ENCODE measurements around the gene ALAD.
"Not testable (repeated sequence)": the region's sequence is repeated elsewhere in the genome, so short reads cannot be mapped to it uniquely, and the experiment has no call there.

The ALAD gene

DNA sequence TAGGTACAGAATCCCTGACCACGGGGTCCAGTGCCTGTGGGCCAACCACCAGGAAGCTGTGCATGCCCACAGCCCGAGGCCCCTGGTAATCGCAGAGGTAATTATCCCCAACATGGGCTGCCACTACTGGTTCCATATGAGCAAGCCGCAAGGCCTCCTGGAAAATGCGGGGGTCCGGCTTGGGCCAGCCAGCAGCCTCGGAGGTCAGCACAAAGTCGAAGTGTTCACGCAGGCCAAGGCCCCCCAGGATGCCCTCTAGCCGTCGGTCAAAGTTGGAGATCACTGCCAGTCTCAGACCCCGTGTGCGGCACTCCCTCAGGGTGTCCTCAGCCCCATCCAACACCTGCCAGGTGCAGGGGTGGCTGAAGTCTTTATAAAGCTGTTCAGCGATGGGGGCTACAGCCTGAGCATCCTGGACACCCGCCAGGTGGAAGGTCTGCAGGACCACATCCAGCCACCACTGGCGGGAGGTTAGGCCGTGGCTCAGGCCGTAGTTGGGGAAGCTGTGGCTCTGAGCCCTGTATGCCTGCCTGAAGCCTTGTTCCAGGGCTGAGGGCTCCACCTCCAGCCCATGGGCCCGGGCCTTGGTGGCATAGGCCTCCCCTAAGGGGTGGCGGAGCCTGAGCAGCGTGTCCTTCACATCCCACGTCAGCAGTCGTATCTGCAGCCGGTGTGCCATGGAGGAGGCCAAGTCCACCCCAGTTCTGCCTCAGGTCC lies 27.2 kb downstream of the ALAD start:
- no peak for DNase-seq (ENCODE audit: low read depth in 2 of 2)

DNA sequence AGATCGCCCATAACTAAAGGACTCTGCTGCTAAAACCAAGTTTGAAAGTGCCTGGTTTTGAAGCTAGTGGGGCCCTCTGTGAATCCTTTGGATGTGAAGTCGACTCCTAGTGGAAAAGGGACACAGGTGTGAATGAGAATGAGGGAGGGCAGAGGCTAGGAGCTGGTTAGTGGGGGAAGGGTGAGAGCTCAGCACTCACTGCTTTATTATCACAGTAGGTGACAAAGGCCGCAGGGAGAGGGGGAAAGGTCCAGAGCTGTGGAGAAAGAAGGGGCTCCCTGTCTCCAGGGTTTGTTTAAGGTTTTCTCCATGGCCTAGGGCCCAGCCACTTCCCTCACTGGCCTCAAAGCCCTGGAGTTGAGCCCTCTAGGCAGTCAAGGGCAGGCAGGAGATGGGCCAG lies 27.8 kb downstream of the ALAD start:
- DNase-seq (ENCODE audit: low read depth in 2 of 2), result no peak

DNA sequence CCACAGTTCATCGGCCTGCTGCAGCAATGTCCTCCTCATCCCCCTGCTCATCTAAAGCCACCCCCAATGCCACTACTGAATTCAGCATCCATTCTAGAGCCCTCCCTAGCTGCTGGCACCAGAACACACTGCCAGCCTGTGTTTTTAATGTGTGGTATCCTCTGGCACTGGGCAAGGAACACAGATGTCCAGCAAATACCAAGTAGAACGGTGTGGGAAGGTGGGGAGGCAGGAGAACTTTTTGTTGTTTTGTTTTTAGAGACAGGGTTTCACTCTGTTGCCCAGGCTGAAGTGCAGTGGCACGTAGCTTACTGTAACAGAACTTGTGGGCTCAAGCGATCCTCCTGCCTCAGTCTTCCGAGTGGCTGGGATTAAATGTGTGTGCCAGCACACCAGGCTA lies 29.0 kb downstream of the ALAD start:
- DNase-seq (ENCODE audit: low read depth in 2 of 2), result no peak

DNA sequence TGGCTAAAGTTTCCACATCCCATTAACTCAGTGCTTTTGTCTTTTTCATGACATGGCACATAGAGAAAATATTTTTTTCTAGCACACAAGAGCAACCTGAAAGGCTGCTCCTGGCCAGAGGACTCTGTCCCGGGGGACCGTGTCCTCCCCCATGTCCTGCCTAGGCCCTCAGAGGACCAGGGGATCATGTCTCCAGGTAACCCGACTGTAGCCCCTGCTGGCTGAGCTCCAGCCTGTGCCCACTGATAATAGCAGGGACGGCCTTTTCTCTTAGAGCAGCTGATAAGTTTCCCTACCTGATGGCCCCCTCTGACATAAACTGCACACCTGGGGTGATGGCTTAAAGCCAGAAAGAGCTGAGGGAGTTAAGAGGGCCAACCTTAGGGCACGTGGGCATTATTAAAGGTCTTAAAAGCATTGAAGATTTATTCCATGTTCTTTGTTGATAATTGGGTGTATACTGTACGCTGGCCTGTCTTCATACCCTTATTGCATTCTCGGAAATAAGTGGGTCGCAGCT lies 30.2 kb downstream of the ALAD start:
- no peak for DNase-seq (ENCODE audit: low read depth in 2 of 2)

DNA sequence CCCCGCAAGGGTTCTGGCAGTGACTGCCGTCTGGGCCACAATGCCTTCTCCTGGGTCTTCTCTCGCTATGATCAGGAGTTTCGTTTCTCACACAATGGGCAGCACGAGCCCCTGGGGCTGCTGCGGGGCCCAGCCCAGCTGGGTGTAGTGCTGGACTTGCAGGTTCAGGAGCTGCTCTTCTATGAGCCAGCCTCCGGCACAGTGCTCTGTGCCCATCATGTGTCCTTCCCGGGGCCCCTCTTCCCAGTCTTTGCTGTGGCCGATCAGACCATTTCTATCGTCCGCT lies 31.3 kb downstream of the ALAD start:
- no peak for DNase-seq (ENCODE audit: low read depth in 2 of 2)

DNA sequence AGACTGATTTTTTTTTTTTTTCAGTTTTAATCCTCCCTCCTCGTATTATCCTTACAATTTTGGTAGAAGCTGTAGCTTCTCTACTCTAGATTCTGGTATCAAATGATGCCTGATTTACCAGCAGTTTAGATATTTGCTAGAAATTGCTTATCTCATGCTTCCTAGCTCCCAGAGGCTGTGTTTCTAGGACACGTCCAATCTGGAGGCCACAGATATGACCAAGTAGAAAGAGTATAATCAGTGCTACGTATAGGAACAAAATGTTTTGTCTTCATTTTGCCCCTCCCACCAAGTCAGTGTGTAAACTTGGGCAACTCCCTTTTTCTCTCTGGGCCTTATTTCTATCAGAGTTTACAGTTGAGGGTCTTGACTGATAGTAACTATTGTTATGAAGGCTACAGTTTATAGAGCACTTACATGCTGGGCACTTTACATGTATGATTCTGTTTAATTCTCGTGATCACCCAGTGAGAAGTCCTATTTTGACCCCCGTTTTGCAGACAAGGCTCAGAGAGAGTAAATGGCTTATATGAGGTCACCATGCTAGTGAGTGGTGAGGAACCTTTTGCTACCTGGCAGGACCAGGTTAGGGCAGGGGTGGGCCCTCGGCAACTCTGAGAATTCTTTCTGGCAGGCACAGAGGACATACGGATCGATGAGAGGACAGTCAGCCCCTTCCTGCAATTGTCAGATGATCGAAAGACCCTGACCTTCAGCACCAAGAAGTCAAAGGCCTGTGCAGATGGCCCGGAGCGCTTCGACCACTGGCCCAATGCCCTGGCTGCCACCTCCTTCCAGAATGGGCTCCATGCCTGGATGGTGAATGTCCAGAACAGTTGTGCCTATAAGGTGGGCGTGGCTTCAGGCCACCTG lies 31.9 kb downstream of the ALAD start:
- DNase-seq (ENCODE audit: low read depth in 2 of 2), result no peak

DNA sequence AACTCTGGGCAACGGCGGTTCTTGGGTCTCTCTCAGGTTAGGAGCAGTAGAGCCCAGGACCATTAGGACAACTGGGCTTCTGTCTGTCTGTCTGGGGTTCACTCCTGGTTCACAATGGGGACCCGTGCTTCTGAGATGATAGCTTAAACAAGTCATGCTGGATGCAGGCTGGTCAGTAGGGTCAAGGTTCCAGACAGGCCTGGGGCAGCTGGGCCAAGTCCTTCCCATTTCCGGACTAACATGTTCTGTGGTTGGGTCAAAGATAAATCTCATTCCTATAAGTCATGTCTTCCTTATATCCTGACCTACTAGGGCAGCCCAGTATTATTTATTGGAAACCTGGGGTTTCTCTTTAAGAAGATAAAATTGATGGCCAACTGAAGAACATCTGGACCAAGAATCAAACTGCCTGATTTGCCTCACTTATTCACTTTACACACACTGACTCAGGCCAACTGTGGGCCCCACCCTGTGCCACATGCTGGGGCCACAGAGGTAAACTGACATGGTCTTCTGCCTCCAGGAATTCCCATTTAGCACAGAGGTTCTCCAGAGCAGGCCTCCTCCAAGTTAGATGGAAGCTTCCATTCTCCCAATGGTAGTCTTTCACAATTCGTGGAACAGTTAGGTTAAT lies 32.6 kb downstream of the ALAD start:
- no peak for DNase-seq (ENCODE audit: low read depth in 2 of 2)

DNA sequence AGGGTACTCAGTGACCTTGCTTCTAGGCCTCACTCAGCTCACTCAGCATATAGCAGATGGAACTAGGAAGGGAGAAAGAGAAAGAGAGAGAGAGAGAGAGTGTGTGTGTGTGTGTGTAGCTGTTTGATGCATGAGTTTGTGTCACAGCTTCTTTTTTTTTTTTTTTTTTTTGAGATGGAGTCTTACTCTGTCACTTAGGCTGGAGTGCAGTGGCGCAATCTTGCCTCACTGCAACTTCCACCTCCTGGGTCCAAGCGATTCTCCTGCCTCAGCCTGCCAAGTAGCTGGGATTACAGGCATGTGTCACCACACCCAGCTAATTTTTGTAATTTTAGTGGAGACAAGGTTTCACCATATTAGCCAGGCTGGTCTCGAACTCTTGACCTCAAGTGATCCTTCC lies 35.4 kb downstream of the ALAD start:
- not testable (repeated sequence) for DNase-seq (ENCODE audit: low read depth in 2 of 2)

DNA sequence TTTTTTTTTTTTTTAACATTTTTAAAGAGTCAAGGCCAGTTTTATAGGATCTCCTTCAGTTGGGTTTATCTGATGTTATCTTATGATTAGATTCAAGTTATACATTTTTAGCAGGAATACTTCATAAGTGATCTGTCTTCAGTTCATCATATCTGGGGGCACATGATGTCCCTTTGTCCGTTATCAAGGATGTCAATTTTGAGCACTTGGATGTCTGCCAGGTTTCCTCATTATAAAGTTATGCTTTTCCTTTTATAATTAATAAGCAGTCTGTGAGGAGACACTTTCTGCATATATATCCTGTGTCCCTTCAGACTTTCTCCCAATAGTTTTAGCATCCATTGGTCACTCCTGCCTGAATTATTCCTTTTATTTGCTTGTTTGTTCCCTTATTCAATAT lies 36.1 kb downstream of the ALAD start:
- no peak for DNase-seq (ENCODE audit: low read depth in 2 of 2)

DNA sequence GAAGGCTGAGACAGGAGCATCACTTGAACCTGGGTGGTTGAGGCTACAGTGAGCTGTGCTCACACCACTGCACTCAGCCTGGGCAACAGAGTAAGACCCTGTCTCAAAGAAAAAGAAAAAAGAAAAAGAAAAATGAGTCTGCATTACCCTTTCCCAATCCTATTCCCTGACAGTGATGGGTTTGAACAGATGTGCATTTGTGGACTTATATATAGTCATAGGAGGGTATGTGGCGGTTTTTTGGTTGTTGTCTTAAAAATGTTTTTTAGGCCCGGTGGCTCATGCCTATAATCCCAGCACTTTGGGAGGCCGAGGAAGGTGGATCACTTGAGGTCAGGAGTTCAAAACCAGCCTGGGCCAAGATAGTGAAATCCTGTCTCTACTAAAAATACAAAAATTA lies 37.7 kb downstream of the ALAD start:
- no peak for DNase-seq (ENCODE audit: low read depth in 2 of 2)

DNA sequence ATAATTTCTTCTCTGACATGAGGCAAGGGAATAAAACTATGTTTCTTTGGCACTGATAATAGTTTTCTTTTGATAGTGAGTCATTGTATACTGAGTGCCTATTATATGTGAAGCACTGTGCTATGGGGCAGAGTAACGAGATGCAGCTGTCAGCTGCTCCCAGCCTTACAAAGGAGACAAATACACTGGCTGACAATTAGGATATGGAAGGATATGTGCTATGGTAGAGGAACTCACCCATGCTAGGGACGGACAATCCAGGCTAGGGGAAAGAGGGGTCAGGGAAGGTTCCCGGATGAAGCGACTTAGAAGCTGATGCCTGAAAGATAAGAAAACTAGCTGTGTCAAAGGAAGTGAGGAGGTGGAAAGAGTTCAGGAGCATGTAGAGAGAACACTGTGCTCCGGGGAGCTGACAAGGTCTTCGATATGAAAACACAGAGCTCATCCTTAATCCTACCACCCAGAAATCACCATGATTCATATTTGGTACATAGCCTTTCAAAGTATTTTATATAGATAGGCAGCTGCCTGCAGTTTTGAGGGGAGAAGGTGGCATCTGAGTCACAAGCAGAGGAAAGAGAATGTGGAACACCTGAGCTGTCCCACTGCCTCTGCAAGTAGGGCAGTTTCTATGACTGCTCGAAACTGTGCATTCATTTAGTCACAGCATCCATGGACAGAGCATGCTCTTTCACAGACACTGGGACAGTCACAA lies 39.6 kb downstream of the ALAD start:
- no peak for DNase-seq (ENCODE audit: low read depth in 2 of 2)

DNA sequence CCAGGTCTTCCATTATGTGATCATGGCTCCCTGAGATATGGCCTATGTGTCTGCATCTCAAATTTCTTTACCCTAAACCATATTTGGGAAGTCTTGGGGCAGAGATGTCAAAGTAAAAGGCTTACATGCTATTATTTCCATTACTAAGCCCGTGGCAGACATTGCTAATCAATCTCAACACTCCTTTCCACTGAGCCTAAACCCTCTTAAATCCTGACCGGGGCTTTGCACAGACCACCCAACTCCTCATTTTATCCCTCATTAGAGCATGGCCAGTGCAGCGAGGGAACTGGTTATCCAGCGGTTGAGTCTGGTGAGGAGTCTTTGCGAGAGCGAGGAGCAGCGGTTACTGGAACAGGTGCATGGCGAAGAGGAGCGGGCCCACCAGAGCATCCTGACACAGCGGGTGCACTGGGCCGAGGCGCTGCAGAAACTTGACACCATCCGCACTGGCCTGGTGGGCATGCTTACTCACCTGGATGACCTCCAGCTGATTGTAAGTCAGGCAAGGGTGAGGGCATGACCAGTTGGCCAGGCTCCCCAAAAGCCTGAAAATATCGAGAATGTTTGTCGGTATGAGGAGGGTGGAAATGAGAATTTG lies 40.7 kb downstream of the ALAD start:
- no peak for DNase-seq (ENCODE audit: low read depth in 2 of 2)

DNA sequence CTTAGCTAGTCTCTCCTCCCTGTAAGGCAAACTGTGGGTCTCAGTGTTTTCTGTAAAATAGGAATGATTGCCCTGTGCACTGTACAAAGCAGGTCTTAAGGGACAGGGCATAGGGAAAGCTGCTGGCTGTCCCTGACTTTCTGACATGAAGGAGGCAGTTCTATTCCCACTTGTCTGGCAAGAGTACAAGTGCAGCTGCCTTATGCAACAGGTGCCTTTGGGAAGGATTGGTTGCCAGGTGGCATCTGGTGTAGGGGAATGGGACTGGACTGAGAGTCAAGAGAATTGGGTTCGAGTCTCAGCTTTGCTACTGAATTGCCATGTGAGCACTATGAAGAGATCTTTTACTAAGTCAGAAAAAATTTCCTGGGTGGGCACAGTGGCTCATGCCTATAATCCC lies 41.7 kb downstream of the ALAD start:
- no peak for DNase-seq (ENCODE audit: low read depth in 2 of 2)

DNA sequence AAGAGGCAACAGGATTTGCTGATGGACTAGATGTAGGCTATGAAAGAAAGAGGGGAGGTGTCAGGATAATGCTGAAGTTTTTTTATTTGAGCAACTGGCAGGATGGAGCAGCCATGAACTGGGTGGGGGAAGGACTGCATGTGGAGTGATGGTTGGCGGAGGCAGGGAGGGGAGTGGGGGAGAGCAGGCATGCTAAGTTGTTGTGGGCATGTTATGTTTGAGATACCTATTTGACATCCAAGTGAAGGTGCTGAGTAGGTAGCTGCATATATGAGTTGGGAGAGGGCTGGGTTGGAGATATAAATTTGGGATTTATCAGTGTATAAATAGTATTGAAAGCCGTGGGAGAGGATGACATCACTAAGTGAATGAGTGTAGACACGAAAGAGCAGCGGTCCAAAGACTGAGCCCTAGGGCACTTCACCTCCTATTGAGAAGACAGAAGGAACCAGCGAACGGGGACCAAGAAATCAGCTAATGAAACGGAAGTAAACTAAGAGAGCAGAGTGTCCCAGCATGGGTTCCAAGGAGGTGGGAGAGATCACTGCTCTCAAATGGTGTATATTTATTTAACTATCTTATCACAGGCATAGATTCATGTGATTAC lies 44.3 kb downstream of the ALAD start:
- DNase-seq (ENCODE audit: low read depth in 2 of 2), result no peak

DNA sequence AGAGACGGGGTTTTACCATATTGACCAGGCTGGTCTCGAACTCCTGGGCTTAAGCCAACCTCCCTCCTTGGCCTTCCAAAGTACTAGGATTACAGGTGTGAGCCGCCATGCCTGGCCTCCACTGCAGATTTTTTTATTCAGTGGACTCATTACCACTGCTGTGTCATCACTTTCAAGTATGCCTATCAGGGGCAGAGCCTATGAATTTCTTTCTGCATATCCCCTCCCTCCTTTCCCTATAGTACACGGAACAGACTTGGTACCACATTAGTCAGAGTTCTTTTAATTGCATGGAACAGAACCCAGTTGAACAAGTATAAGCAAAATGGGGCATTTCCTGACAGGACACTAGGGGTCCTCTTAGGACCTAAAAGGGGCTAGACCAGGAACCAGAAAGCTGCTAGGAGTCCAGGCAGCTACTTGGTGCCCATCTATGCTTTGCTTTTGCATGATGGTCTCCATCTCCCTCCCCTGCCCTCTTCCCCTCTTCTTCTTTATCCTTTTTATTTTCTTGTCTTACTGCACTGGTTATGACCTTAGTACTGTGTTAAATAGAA lies 46.0 kb downstream of the ALAD start:
- no peak for DNase-seq (ENCODE audit: low read depth in 2 of 2)

DNA sequence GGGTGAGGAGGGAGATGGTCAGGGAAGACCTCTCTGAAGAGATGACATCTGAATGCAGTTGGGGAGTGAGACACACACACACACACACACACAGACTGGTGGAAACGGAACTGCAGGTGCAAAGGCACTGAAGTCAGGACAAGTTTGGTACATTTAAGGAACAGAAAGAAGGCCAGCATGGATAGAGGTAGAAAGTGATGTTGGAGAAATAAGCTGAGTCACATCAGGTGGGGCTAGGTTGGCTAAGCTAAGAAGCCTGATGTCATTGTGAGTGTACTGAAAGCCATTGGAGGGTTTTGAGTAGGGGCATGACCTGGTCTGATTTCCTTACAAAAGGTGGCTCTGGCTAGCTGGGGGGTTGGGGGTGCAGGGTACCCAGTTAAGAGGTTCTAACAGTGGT lies 48.7 kb downstream of the ALAD start:
- DNase-seq (ENCODE audit: low read depth in 2 of 2), result no peak

DNA sequence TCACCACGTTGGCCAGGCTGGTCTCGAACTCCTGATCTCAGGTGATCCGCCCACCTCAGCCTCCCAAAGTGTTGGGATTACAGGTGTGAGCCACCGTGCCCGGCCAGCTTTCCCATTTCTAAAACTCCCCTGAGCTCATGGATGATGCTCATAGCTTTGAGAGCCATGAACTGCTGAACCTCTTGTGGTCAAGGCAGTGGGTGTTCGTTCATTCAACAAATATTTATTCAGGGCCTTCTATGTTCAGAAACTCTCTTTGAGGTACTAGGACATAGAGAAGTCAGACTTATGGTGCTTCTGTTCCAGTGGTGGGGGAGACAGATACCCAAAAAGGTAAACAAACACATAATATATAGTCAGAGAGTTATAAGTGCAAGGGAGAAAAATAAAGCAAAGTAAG lies 49.1 kb downstream of the ALAD start:
- no peak for DNase-seq (ENCODE audit: low read depth in 2 of 2)

DNA sequence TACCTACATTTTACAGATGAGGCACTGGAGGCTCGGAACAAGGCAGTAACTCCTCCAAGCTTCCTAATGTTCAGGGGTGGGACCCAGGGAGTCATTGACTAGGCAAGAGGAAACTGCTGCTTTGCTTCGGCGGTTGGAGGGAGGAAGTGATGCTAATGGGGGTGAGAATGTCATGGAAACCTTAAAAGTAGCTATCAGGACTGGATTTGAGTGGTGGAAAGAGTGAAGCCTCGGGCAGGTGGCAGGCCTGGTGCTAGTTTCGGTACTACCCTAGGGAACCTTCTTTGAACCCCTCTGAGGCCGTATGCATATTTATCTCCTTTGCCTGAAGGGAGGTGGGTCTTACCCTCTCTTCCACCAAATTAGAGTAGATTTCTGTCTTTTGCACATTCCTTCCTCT lies 50.1 kb downstream of the ALAD start:
- no peak for DNase-seq (ENCODE audit: low read depth in 2 of 2)

DNA sequence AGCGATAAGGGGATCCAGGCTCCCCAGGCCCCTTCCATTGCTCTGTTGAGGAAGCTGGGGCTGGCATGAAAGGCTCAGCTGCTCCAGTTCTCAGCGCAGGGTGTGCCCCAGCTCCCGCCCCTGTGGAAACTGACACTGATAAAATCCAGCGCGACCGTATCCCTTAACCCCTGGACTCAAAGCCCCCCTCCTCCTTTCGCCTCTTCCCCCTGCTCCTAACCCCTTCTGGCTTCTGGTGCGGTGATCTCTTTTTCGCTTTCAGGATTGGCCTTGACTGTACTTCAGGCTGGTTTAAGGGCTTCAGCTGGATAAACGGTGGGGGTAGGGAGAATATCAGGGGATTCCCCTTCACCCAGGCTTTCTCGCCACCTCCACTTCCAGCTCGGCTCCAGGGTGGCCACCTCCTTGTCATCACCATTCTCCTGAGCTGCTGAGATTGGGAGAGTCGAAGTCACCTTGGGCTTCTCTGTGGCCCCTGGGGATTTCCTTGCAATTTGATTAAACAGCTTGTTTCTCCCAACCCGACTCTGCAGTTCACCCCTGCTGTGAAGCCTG lies 50.9 kb downstream of the ALAD start:
- no peak for DNase-seq (ENCODE audit: low read depth in 2 of 2)

DNA sequence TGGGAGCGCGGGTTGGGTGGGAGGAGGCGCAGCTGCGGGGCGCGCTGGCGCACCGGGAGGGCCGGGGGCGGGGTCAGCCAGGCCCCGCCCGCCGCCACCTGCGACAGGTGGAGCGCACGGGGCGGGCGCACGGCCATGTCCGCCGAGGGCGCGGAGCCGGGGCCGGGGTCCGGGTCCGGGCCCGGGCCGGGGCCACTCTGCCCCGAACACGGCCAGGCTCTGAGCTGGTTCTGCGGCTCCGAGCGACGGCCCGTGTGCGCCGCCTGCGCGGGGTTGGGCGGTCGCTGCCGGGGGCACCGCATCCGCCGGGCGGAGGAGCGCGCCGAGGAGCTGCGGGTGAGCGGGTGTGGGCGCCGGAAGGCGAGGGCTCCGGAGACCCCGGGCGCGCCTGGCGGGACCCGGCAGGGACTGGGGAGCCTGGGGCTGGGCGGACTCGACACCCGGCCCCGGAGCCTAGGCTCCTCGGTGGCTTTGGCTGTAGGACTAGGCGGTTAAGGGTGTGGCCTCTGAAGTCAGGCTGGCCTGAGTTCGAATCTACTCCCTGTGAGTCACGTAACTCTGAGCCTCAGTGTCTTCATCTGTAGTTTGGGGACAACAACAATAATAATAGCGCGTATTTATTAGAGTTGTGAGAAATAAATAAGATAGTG lies 51.5 kb downstream of the ALAD start, which contains the start of gene BSPRY:
Gene BSPRY, plus strand, starts transcription at position 97 of the 650 bp plus-strand sequence. Its CDS starts 39 bp downstream, at position 136.
- no peak for DNase-seq (ENCODE audit: low read depth in 2 of 2)

Data from stimulated activated CD4-positive, alpha-beta T cell treated with anti-CD3 and anti-CD28 coated beads, Interleukin-1b, Interleukin-23, amount 100 ng/mL, for 1 hour (primary cell).